Immature natural killer cell (primary cell): Measurements from ENCODE around the gene VPS51. TPM values are rescaled to one million over a fixed set of nuclear protein-coding genes. Genes with fewer than 3 reads are reported as not detected.

Experiments
- DNase-seq, 3 donors: peaks; one replicate each; pipeline ENCODE4 v3.0.0; 2022; ENCODE audit warnings: mixed read lengths in 1 of 3
- H3K27ac Mint-ChIP-seq, 6 donors: one replicate each; pipeline ENCODE4 v1.8.0; 2020; ENCODE audit warnings: mixed read lengths in 6 of 6, mild to moderate bottlenecking in 5 of 6, inconsistent platforms in 4 of 6, moderate library complexity in 3 of 6
- H3K27me3 Mint-ChIP-seq, 3 donors: one replicate each; pipeline ENCODE4 v1.8.0; 2020 to 2021; ENCODE audit warnings: low read depth in 3 of 3, mild to moderate bottlenecking in 3 of 3, mixed read lengths in 3 of 3, moderate library complexity in 3 of 3, inconsistent platforms in 1 of 3
- H3K36me3 Mint-ChIP-seq, 3 donors: one replicate each; pipeline ENCODE4 v1.8.0; 2020; ENCODE audit warnings: mixed read lengths in 3 of 3, inconsistent platforms in 2 of 3, mild to moderate bottlenecking in 2 of 3
- H3K4me1 Mint-ChIP-seq, 2 donors: one replicate each; pipeline ENCODE4 v1.8.0; 2020; ENCODE audit warnings: inconsistent platforms in 2 of 2, mild to moderate bottlenecking in 2 of 2, mixed read lengths in 2 of 2, moderate library complexity in 1 of 2
- H3K4me3 Mint-ChIP-seq, 5 donors: one replicate each; pipeline ENCODE4 v1.8.0; 2020; ENCODE audit warnings: mild to moderate bottlenecking in 5 of 5, mixed read lengths in 5 of 5, inconsistent platforms in 3 of 5, moderate library complexity in 3 of 5
- H3K9me3 Mint-ChIP-seq, 6 donors: one replicate each; pipeline ENCODE4 v1.8.0; 2020; ENCODE audit warnings: mild to moderate bottlenecking in 6 of 6, mixed read lengths in 6 of 6, inconsistent platforms in 4 of 6, moderate library complexity in 3 of 6
- polyA plus RNA-seq, 3 donors: library from polyadenylated mRNA; unstranded; fragments of 300-500 nt; fragmentation: Illumina TruSeq; gene quantifications; one replicate each; pipeline ENCODE4 v1.2.3, GENCODE V29; 2021

Gene VPS51
- polyA plus RNA-seq, 3 donors from 2014 or later, result 70.3 to 102 (median 87.7) TPM

DNA sequence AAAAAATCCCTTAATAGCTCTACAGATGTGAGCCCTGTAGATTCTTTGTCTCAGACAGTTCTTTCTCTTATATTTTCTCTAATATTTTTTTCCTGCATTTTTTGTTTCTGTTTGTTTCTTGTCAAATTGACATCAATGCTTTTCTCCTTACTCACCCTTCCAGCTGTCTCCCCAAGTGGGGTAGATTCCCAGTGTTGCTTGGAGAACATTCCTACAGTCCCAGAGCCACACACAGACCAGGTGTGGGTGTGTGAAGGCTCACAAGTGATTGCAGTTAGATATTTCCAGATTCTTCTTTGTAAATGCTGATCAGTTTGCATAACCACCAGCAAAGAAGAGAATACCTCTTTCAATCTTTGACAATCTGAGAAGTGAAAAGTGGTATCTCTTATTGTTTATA lies 7.5 kb downstream of the VPS51 start:
- H3K27me3 Mint-ChIP-seq, result peaks cover 0 to 1% (median 1%) of the 10 kb centered on the region in 3 donors
- no peak overlapping the region for H3K4me3 Mint-ChIP-seq
- H3K27ac Mint-ChIP-seq, result peak overlapping the region in 1 of 6 donors; percentile 57
- peaks cover 10 to 40% of the 10 kb centered on the region in 2 donors for H3K4me1 Mint-ChIP-seq
- no peaks in the 10 kb centered on the region for H3K9me3 Mint-ChIP-seq
- no peak for DNase-seq
- H3K36me3 Mint-ChIP-seq, result peaks cover 3 to 13% (median 4%) of the 10 kb centered on the region in 3 donors

DNA sequence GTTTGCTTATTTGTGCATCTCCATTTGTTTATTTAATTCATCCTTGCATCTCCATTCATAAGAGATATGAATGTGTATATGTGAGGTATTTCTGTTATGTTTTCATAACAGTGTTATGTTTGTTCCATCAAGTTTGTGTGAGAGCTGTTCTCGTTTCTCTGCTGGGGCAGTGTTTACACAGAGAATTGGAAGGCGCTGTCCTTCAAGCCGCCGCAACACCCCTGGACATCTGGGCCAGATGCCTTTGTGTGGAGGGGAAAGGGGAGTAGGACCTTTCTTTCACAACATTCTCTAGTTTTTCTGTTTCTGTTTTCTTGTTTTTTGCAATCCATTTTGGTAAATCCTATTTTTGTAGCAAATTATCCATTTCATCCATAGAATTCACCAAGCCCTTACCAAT lies 8.6 kb downstream of the VPS51 start:
- Mint-ChIP-seq H3K27ac (peak overlapping the region in 1 of 6 donors; percentile 8), H3K4me3 (no peak overlapping the region), H3K9me3 (no peaks in the 10 kb centered on the region), H3K36me3 (peaks cover 3 to 13% (median 4%) of the 10 kb centered on the region in 3 donors), H3K4me1 (peaks cover 6 to 34% of the 10 kb centered on the region in 2 donors), H3K27me3 (peaks cover 0 to 1% (median 0%) of the 10 kb centered on the region in 3 donors)
- no peak for DNase-seq

DNA sequence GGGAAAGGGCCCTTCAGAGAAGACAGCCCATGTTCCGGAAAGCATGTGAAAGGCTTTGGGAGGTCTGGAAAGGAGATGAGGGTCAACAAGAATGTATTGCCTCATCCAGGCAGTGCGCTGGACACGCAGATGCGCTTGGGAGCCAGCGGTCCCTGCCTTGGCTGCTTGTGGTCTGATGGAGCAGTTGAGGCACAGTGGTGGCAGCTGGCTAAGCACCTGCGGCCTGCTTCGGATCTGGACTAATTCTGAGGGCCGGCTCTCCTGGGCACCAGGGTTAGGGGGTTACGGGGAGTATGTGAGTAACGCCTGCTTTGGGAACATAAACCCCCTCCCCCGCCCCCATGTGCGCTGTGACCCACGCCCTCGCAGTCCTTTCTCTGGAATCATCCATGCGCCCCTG lies 11.1 kb downstream of the VPS51 start:
- peaks cover 3 to 8% (median 6%) of the 10 kb centered on the region in 3 donors for H3K27me3 Mint-ChIP-seq
- DNase-seq, result no peak
- no peak overlapping the region for H3K4me3 Mint-ChIP-seq
- H3K4me1 Mint-ChIP-seq, result peaks cover 26 to 53% of the 10 kb centered on the region in 2 donors
- peaks cover 3 to 16% (median 4%) of the 10 kb centered on the region in 3 donors for H3K36me3 Mint-ChIP-seq
- H3K9me3 Mint-ChIP-seq, result no peaks in the 10 kb centered on the region
- no peak overlapping the region for H3K27ac Mint-ChIP-seq

DNA sequence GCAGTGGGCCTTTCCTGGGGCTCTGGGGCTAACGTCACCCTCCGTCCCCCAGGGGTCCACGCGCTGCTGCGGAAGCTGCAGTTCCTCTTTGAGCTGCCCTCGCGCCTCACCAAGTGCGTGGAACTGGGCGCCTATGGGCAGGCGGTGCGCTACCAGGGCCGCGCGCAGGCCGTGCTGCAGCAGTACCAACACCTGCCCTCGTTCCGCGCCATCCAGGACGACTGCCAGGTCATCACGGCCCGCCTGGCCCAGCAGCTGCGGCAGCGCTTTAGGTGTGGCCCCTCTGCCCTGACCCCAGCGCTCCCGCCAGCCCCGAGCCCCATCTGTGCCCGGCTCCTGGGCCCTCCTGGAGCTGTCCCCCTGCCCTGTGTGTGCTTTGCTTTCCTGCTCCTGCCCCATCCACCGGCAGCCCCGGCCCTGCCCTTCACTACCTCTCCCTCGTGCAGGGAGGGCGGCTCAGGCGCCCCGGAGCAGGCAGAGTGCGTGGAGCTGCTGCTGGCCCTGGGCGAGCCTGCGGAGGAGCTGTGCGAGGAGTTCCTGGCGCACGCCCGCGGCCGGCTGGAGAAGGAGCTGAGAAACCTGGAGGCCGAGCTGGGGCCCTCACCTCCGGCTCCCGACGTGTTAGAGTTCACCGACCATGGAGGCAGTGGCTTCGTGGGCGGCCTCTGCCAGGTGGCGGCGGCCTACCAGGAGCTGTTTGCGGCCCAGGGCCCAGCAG lies 11.9 kb downstream of the VPS51 start:
- Mint-ChIP-seq H3K9me3 (no peaks in the 10 kb centered on the region), H3K27ac (no peak overlapping the region), H3K4me1 (peaks cover 27 to 53% of the 10 kb centered on the region in 2 donors), H3K27me3 (peaks cover 5 to 8% (median 7%) of the 10 kb centered on the region in 3 donors), H3K36me3 (peaks cover 3 to 16% (median 4%) of the 10 kb centered on the region in 3 donors), H3K4me3 (no peak overlapping the region)
- no peak for DNase-seq

DNA sequence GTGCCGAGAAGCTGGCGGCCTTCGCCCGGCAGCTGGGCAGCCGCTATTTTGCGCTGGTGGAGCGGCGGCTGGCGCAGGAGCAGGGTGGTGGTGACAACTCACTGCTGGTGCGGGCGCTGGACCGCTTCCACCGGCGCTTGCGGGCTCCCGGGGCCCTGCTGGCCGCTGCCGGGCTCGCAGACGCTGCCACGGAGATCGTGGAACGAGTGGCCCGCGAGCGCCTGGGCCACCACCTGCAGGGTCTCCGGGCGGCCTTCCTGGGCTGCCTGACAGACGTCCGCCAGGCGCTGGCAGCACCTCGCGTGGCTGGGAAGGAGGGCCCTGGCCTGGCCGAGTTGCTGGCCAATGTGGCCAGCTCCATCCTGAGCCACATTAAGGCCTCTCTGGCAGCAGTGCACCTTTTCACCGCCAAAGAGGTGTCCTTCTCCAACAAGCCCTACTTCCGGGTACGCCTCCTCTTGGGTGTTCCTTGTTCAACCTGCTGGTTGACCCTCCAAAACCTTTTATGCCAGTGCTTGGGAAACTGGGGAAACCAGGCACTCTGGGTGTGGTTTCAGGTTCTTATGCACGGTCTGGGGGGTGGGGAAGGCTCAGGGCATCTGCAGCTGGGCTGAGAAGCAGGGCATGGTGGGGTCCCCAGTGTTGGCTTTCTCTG lies 12.6 kb downstream of the VPS51 start:
- Mint-ChIP-seq H3K4me1 (peaks cover 33 to 53% of the 10 kb centered on the region in 2 donors), H3K36me3 (peaks cover 3 to 16% (median 4%) of the 10 kb centered on the region in 3 donors), H3K9me3 (no peaks in the 10 kb centered on the region), H3K27ac (no peak overlapping the region), H3K4me3 (no peak overlapping the region), H3K27me3 (peaks cover 7 to 11% (median 8%) of the 10 kb centered on the region in 3 donors)
- no peak for DNase-seq

DNA sequence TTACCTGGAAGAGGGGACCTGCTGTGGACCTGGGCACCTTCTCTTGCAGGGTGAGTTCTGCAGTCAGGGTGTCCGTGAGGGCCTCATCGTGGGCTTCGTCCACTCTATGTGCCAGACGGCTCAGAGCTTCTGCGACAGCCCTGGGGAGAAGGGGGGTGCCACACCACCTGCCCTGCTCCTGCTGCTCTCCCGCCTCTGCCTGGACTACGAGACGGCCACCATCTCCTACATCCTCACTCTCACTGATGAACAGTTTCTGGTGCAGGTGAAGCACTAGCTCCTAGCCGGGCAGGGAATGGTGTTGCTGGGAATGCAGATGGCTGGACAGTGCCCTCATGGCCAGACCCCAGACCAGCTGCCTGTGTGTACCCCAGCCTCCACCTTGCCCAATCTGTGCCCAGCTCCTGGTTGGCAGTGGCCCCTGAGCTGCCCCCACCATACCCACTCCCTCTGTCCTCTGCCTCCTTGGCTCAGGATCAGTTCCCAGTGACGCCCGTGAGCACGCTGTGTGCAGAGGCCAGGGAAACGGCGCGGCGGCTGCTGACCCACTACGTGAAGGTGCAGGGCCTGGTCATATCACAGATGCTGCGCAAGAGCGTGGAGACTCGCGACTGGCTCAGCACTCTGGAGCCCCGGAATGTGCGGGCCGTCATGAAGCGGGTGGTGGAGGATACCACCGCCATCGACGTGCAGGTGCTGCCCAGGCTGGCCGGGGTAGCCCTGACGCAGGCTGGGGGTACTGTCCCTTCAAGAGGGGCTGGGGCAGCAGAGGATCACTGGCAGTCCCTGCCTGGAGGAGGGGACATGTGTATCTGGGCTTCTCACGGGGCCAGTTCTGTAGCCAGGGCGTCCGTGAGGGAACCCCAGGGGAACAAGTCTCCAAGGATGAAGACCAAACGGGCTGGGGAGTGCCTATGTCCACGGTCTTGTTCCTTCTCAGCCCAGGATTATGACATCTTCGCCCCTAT lies 13.5 kb downstream of the VPS51 start:
- no peak for DNase-seq
- no peak overlapping the region for H3K4me3 Mint-ChIP-seq
- peaks cover 38 to 54% of the 10 kb centered on the region in 2 donors for H3K4me1 Mint-ChIP-seq
- peaks cover 7 to 11% (median 8%) of the 10 kb centered on the region in 3 donors for H3K27me3 Mint-ChIP-seq
- H3K36me3 Mint-ChIP-seq, result peaks cover 2 to 12% (median 4%) of the 10 kb centered on the region in 3 donors
- H3K9me3 Mint-ChIP-seq, result no peaks in the 10 kb centered on the region
- peak overlapping the region; percentile 59 to 84 (median 72) for H3K27ac Mint-ChIP-seq

DNA sequence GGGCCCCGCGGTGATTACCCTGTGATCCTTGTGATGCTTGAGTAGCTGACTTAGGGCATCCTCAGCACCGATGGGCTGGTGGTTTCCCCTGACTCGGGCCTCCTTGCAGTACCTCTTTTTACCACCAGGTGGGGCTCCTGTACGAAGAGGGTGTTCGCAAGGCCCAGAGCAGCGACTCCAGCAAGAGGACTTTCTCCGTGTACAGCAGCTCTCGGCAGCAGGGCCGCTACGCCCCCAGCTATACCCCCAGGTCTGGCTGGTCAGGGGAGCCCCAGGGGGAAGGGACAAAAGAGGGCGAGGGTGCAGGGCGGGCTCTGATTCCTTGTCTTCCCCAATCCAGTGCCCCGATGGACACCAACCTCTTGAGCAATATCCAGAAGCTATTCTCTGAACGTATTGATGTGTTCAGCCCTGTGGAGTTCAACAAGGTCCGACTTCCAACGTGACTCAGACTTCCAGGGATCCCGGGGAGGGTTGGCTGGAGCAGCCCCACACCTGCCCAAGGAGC lies 14.4 kb downstream of the VPS51 start:
- Mint-ChIP-seq H3K27ac (peak overlapping the region; percentile 59 to 85 (median 78)), H3K36me3 (peaks cover 0 to 10% (median 4%) of the 10 kb centered on the region in 3 donors), H3K4me3 (peak overlapping the region in 4 of 5 donors; percentile 49 to 65 (median 58)), H3K4me1 (peaks cover 38 to 49% of the 10 kb centered on the region in 2 donors), H3K9me3 (no peaks in the 10 kb centered on the region), H3K27me3 (peaks cover 7 to 11% (median 8%) of the 10 kb centered on the region in 3 donors)
- peak; percentile 84 to 87 (median 86) for DNase-seq

DNA sequence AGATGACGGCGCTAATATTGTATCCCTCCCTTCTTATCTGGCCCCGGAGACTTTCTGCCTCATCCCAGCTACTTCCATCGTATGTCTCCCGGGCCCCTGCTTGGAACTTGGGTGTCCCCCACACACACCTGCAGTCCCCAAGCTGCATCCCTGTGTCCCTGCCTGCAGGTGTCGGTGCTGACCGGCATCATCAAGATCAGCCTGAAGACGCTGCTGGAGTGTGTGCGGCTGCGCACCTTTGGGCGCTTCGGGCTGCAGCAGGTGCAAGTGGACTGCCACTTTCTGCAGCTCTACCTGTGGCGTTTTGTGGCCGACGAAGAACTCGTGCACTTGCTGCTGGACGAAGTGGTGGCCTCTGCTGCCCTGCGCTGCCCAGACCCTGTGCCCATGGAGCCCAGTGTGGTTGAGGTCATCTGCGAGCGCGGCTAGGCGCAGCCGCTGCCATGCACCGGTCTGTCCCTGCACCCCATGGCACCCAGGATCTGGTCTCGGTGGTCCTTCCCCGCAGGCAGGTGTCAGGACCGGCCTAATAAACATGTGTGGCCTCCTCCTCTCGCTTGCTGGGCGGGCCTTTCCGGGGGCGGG lies 15.2 kb downstream of the VPS51 start:
- no peak for DNase-seq
- no peaks in the 10 kb centered on the region for H3K9me3 Mint-ChIP-seq
- H3K4me1 Mint-ChIP-seq, result peaks cover 40 to 46% of the 10 kb centered on the region in 2 donors

DNA sequence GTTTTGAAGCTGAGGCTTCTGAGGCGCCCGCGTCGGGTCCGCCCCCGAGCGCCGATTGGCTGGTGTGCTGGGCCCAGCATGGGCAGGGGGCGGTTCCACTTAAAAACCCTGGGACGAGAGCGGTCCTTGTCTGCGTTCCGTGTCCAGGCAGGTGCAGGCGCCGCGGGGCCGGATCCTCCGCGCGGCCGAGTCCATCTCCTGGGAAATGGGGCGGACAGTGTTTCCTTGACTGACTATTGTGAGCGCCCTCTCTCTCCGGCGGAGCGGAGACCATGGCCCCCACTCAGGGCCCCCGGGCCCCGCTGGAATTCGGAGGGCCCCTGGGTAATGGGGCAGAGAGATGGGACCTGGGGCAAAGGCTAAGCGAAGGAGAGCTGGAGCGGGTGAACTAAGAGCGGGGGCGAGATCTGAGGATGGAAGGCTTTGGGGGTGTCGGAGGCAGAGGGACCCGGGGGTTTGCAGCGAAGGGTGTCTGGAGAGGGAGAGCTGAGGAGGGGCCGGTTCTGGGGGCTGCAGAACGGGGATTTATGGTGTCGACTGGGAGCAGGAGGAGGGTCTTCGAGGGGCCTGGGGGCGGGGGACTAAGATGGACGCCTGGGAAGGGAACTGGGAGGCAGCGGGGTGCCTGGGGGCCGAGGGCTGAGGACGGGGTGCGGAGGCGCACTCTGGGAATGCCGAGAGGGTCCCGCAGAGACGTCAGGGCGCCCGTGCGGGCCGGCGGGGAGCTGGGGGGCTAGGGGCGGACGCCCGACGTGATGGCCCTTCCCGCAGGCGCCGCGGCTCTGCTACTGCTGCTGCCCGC lies 15.9 kb downstream of the VPS51 start, which contains the start of gene TM7SF2:
Gene TM7SF2, plus strand, starts transcription at position 129 of the 802 bp plus-strand sequence. Its CDS starts 144 bp downstream, at position 273.
- Mint-ChIP-seq H3K4me3 (peak within 1 kb of the TSS; percentile 86 to 88 (median 86)), H3K4me1 (peaks cover 34 to 47% of the 10 kb centered on the region in 2 donors), H3K27me3 (peaks cover 7 to 15% (median 11%) of the 10 kb centered on the region in 3 donors), H3K9me3 (no peaks in the 10 kb centered on the region), H3K36me3 (peaks cover 0 to 3% (median 0%) of the 10 kb centered on the region in 3 donors), H3K27ac (peak within 1 kb of the TSS; percentile 59 to 89 (median 82))
- peak; percentile 90 to 93 (median 91) for DNase-seq

More for the DNA sequence above, 15.2 kb downstream of the VPS51 start:
- H3K27me3 Mint-ChIP-seq, result peaks cover 7 to 11% (median 7%) of the 10 kb centered on the region in 3 donors
- H3K4me3 Mint-ChIP-seq, result peak overlapping the region; percentile 86 to 88 (median 86)
- peaks cover 0 to 7% (median 4%) of the 10 kb centered on the region in 3 donors for H3K36me3 Mint-ChIP-seq
- peak overlapping the region; percentile 59 to 89 (median 82) for H3K27ac Mint-ChIP-seq

DNA sequence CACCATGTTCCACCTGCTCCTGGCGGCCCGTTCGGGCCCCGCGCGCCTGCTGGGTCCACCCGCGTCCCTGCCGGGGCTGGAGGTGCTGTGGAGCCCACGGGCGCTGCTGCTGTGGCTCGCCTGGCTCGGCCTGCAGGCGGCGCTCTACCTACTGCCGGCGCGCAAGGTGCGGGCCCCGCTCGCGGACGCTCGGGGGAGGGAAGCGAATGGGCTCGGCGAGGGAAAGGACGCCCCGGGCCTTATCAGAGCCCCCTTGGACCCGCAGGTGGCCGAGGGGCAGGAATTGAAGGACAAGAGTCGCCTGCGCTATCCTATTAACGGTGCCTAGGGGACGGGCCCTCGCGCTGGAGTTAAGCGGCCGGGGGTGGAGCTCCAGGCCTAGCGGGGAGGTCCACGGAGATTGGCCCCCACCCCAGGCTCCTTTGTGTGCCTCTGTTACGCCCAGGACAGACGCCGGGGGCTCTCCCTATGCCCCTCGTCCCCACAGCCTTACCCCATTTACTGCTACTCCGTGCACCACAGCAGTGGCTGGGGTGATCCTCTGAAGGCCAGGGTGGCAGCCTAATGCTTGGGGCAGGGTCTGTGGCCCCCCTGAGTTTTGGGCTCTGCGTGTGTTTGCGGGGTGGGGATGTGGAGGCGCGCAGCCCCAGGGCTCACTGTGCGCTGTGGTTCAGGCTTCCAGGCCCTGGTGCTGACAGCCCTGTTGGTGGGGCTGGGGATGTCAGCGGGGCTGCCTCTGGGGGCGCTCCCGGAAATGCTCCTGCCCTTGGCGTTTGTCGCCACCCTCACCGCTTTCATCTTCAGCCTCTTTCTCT lies 16.7 kb downstream of the VPS51 start:
- Mint-ChIP-seq H3K36me3 (peaks cover under 1 to 4% (median under 1%) of the 10 kb centered on the region in 3 donors), H3K4me3 (peak overlapping the region; percentile 86 to 88 (median 86)), H3K9me3 (no peaks in the 10 kb centered on the region), H3K27ac (peak overlapping the region; percentile 39 to 83 (median 67)), H3K27me3 (peaks cover 10 to 21% (median 16%) of the 10 kb centered on the region in 3 donors), H3K4me1 (peaks cover 39 to 52% of the 10 kb centered on the region in 2 donors)
- DNase-seq, result peak; percentile 69 to 77 (median 73)

DNA sequence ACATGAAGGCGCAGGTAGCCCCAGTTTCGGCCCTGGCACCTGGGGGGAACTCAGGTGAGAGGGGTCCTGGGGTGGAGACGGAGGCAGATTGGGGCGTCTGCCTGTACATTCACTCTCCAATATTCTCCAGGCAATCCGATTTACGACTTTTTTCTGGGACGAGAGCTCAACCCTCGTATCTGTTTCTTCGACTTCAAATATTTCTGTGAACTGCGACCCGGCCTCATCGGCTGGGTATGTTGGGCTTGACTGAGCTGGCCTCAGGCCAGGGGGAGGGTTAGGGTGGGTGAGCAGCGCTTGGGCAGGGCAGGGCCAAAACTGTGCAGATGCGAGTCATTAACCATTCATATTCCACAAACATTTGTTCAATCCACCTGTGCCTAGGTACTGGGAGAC lies 17.3 kb downstream of the VPS51 start:
- peak overlapping the region; percentile 39 to 83 (median 68) for H3K27ac Mint-ChIP-seq
- peak overlapping the region; percentile 86 to 88 (median 86) for H3K4me3 Mint-ChIP-seq
- H3K36me3 Mint-ChIP-seq, result peaks cover 3 to 7% (median 3%) of the 10 kb centered on the region in 3 donors
- no peaks in the 10 kb centered on the region for H3K9me3 Mint-ChIP-seq
- H3K4me1 Mint-ChIP-seq, result peaks cover 44 to 54% of the 10 kb centered on the region in 2 donors
- H3K27me3 Mint-ChIP-seq, result peaks cover 10 to 22% (median 20%) of the 10 kb centered on the region in 3 donors
- no peak for DNase-seq
